G401.6 (cell line): ENCODE results near the gene SLC35F1.

ENCODE experiments used
- FAIRE-seq: peaks from 2 replicates; lab custom pipeline; 2012; peaks lifted over from hg19 to GRCh38; lab: Jason Lieb, UNC

Gene SLC35F1

GRCh38 chr6:118280210-118280609 is 373.1 kb downstream of the SLC35F1 start:
- FAIRE-seq = no peak

GRCh38 chr6:118281291-118281690 is 374.2 kb downstream of the SLC35F1 start:
- FAIRE-seq = no peak

GRCh38 chr6:118283766-118284165 is 376.7 kb downstream of the SLC35F1 start:
- FAIRE-seq = no peak

GRCh38 chr6:118284736-118285360 is 377.8 kb downstream of the SLC35F1 start:
- no peak for FAIRE-seq

- no peak for FAIRE-seq
Measured at GRCh38 chr6:118285791-118286190, 378.7 kb downstream of the SLC35F1 start.

- no peak for FAIRE-seq
Measured at GRCh38 chr6:118288355-118289124, 381.5 kb downstream of the SLC35F1 start.

GRCh38 chr6:118292558-118292957 is 385.5 kb downstream of the SLC35F1 start:
- no peak for FAIRE-seq

GRCh38 chr6:118294906-118295305 is 387.8 kb downstream of the SLC35F1 start:
- no peak for FAIRE-seq

- no peak for FAIRE-seq
Measured at GRCh38 chr6:118295336-118295735, 388.3 kb downstream of the SLC35F1 start.

- FAIRE-seq = no peak
Measured at GRCh38 chr6:118296129-118296901, 389.3 kb downstream of the SLC35F1 start.

- FAIRE-seq = no peak
Measured at GRCh38 chr6:118297821-118298220, 390.8 kb downstream of the SLC35F1 start.

- FAIRE-seq = no peak
Measured at GRCh38 chr6:118298476-118299427, 391.7 kb downstream of the SLC35F1 start.

- no peak for FAIRE-seq
Measured at GRCh38 chr6:118299457-118299856, 392.4 kb downstream of the SLC35F1 start.

GRCh38 chr6:118304321-118304720 is 397.3 kb downstream of the SLC35F1 start:
- no peak for FAIRE-seq

- FAIRE-seq = no peak
Measured at GRCh38 chr6:118305081-118305480, 398.0 kb downstream of the SLC35F1 start.

- no peak for FAIRE-seq
Measured at GRCh38 chr6:118306392-118307238, 399.6 kb downstream of the SLC35F1 start.

- FAIRE-seq = no peak
Measured at GRCh38 chr6:118307581-118307980, 400.5 kb downstream of the SLC35F1 start.

GRCh38 chr6:118309337-118310093 is 402.5 kb downstream of the SLC35F1 start:
- FAIRE-seq = no peak

- no peak for FAIRE-seq
Measured at GRCh38 chr6:118313208-118313607, 406.1 kb downstream of the SLC35F1 start.

- no peak for FAIRE-seq
Measured at GRCh38 chr6:118313762-118314161, 406.7 kb downstream of the SLC35F1 start.
